GM12878 (cell line): ENCODE results near the gene SEPTIN10.

Experiments used
- BCL11A ChIP-seq: IDR thresholded peaks from 2 replicates; pipeline ENCODE4 v1.6.1; 2011; ENCODE audit warnings: low read depth, low read length
- BCL3 ChIP-seq: IDR thresholded peaks from 2 replicates; pipeline ENCODE4 v1.6.1; 2011; ENCODE audit warnings: borderline replicate concordance, low read depth, mild to moderate bottlenecking, moderate library complexity, low read length; ENCODE audit not compliant: insufficient read depth, poor library complexity, severe bottlenecking
- CTCF ChIP-seq, 3 experiments: IDR thresholded peaks in 2 of 3; conservative IDR thresholded peaks in 1 of 3; 2 replicates each; pipeline ENCODE4 v1.5.1; 2011; ENCODE audit warnings: low read depth in 3 of 3, low read length in 3 of 3, mild to moderate bottlenecking in 3 of 3, control low read depth in 2 of 3, moderate library complexity in 2 of 3, inconsistent platforms in 1 of 3, mixed read lengths in 1 of 3; ENCODE audit not compliant: control insufficient read depth in 2 of 3, insufficient read depth in 1 of 3; ENCODE audit errors: extremely low read depth in 1 of 3
- E2F4 ChIP-seq: IDR thresholded peaks from 2 replicates; pipeline ENCODE4 v1.6.1; 2012; ENCODE audit warnings: low read depth, low read length, improper control_type of control experiment
- EZH2 ChIP-seq: IDR thresholded peaks from 2 replicates; pipeline ENCODE4 v1.6.1; 2012; ENCODE audit warnings: low read depth, mild to moderate bottlenecking, control low read depth, inconsistent platforms, low read length, borderline replicate concordance; ENCODE audit not compliant: control insufficient read depth
- MAX ChIP-seq: IDR thresholded peaks from 2 replicates; pipeline ENCODE4 v1.6.1; 2012; ENCODE audit warnings: low read depth, low read length, improper control_type of control experiment
- NFYB ChIP-seq: IDR thresholded peaks from 2 replicates; pipeline ENCODE4 v1.6.1; 2011; ENCODE audit warnings: low read depth, mild to moderate bottlenecking, low read length, improper control_type of control experiment, moderate library complexity; ENCODE audit not compliant: insufficient read depth
- POLR2AphosphoS5 ChIP-seq: IDR thresholded peaks from 2 replicates; pipeline ENCODE4 v1.6.1; 2011; ENCODE audit warnings: mild to moderate bottlenecking, low read length, inconsistent platforms
- RAD21 ChIP-seq: IDR thresholded peaks from 2 replicates; pipeline ENCODE4 v1.6.1; 2011; ENCODE audit warnings: mild to moderate bottlenecking, low read depth, low read length, moderate library complexity; ENCODE audit not compliant: insufficient read depth
- SIN3A ChIP-seq: IDR thresholded peaks from 2 replicates; pipeline ENCODE4 v1.6.1; 2012; ENCODE audit warnings: low read depth, low read length, improper control_type of control experiment
- USF2 ChIP-seq: IDR thresholded peaks from 2 replicates; pipeline ENCODE4 v1.6.1; 2011; ENCODE audit warnings: low read depth, low read length, improper control_type of control experiment, borderline replicate concordance

GRCh38 chr2:109533823-109534222, 79.9 kb downstream of the SEPTIN10 start:
- TF ChIP-seq BCL11A (no peak), BCL3 (no peak), CTCF (IDR thresholded peaks at IDR 0.05 in 2 of 3, conservative IDR thresholded peaks at IDR 0.05 in 1 of 3; ENCODE audit: control insufficient read depth in 2 of 3, extremely low read depth in 1 of 3, insufficient read depth in 1 of 3, low read depth in 3 of 3, low read length in 3 of 3) (no peak), NFYB (no peak), SIN3A (no peak), EZH2 (no peak), POLR2AphosphoS5 (no peak), E2F4 (no peak), USF2 (no peak), MAX (no peak), RAD21 (no peak)
